Central memory CD8-positive, alpha-beta T cell (primary cell): ENCODE results near the gene HPS6.

Source experiments
- ATAC-seq: fragments of 150-1000 bp; cut with Tn5 transposase; replicated peaks from 2 replicates; pipeline ENCODE4 v1.10.0; 2022; ENCODE audit warnings: mild to moderate bottlenecking, moderate FRiP score, moderate number of reproducible peaks; ENCODE audit not compliant: poor library complexity, severe bottlenecking; ENCODE audit errors: extremely low read depth
- DNase-seq, 2 donors: peaks; one replicate each; pipeline ENCODE4 v3.0.0; 2021; ENCODE audit warnings: low spot score in 2 of 2
- H3K27ac Mint-ChIP-seq: one replicate; pipeline ENCODE4 v1.8.0; 2022; ENCODE audit warnings: low read depth, mild to moderate bottlenecking, moderate library complexity, mixed read lengths
- H3K27me3 Mint-ChIP-seq: one replicate; pipeline ENCODE4 v1.8.0; 2022; ENCODE audit warnings: mixed read lengths
- H3K36me3 Mint-ChIP-seq: one replicate; pipeline ENCODE4 v1.8.0; 2022; ENCODE audit warnings: mild to moderate bottlenecking, moderate library complexity, mixed read lengths; ENCODE audit not compliant: insufficient read depth
- H3K4me1 Mint-ChIP-seq: one replicate; pipeline ENCODE4 v1.8.0; 2022; ENCODE audit warnings: mixed read lengths
- H3K4me3 Mint-ChIP-seq: one replicate; pipeline ENCODE4 v1.8.0; 2022; ENCODE audit warnings: mild to moderate bottlenecking, moderate library complexity, mixed read lengths
- H3K9me3 Mint-ChIP-seq: one replicate; pipeline ENCODE4 v1.8.0; 2022; ENCODE audit warnings: mixed read lengths

The HPS6 gene

DNA sequence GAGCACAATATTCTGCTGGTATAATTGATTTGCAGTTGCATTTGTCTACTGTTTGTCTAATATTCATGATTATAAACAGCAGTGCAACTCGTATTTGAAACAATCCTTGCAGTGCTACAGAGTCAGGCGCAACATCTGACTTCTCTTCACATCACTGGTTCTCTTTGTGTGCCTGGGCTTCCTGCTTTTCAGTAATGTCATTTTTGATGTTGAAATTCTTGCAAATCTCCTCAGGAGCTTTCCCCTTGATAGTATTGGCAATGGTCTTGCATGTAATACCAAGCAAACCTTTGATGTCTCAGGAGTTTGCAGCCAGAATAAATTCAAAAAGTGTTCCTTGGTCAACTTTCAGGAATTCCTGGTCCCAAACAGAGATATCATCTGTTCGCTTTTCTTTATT is 20.2 kb downstream of the HPS6 start:
- Mint-ChIP-seq H3K27ac (no peak overlapping the region), H3K27me3 (no peaks in the 10 kb centered on the region), H3K4me1 (no peaks in the 10 kb centered on the region), H3K9me3 (no peaks in the 10 kb centered on the region), H3K4me3 (no peak overlapping the region), H3K36me3 (peaks cover 2% of the 10 kb centered on the region)
- DNase-seq (no peak), ATAC-seq (no peak)

DNA sequence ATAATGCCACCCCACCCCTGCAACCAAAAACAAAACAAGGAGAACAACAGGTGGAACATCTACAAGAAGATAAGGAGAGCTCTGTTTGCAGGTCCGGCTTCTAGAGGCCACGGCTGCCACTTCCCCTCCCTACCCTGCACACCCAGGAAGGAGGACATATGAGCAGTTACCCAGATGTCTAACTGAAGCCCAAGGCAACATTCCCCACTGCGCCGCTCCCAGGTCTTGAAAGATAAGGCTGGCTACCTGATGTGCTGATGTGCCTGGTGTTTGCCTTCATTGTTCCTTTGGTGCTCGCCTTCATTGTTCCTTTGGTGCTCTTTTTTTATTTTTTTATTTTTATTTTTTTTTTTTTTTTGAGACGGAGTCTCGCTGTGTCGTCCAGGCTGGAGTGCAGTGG is 21.0 kb downstream of the HPS6 start:
- H3K9me3 Mint-ChIP-seq, result no peaks in the 10 kb centered on the region
- ATAC-seq (no peak), DNase-seq (no peak)
- H3K27ac Mint-ChIP-seq, result no peak overlapping the region
- H3K27me3 Mint-ChIP-seq, result no peaks in the 10 kb centered on the region
- no peaks in the 10 kb centered on the region for H3K4me1 Mint-ChIP-seq
- no peak overlapping the region for H3K4me3 Mint-ChIP-seq
- H3K36me3 Mint-ChIP-seq, result peaks cover 2% of the 10 kb centered on the region

- Mint-ChIP-seq H3K4me1 (no peaks in the 10 kb centered on the region), H3K4me3 (no peak overlapping the region), H3K27me3 (no peaks in the 10 kb centered on the region), H3K9me3 (no peaks in the 10 kb centered on the region), H3K36me3 (no peaks in the 10 kb centered on the region), H3K27ac (peak overlapping the region; percentile 68)
- ATAC-seq, result no peak
- no peak for DNase-seq
Observed at GRCh38 chr10:102090772-102091171, 25.6 kb downstream of the HPS6 start.

- ATAC-seq (no peak), DNase-seq (no peak)
- no peaks in the 10 kb centered on the region for H3K9me3 Mint-ChIP-seq
- H3K27me3 Mint-ChIP-seq, result no peaks in the 10 kb centered on the region
- peaks cover 8% of the 10 kb centered on the region for H3K36me3 Mint-ChIP-seq
- H3K4me3 Mint-ChIP-seq, result no peak overlapping the region
- no peak overlapping the region for H3K27ac Mint-ChIP-seq
- H3K4me1 Mint-ChIP-seq, result no peaks in the 10 kb centered on the region
Observed at GRCh38 chr10:102096449-102096848, 31.3 kb downstream of the HPS6 start.

GRCh38 chr10:102101152-102101551 is 36.0 kb downstream of the HPS6 start:
- Mint-ChIP-seq H3K4me3 (no peak overlapping the region), H3K27me3 (no peaks in the 10 kb centered on the region)

DNA sequence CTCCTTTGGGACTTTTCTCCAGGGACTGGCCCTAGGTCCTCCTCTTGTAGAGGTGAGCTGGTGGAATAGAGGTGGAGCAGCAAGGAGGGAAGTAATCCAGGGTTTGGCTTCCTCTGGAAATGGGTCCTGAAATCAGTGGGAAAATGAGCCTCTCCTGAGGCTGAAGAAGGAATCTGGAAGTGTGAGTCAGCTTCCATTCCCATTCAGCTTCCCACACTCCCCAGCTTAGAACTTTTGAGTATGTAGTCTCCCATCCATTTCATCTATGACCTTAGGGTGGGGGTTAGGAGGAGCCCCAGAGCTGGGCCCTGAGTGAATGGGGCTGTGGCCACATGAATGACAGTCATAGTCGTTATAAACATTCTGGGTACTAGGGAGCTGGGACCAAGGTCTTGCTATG is 37.3 kb downstream of the HPS6 start:
- Mint-ChIP-seq H3K27me3 (no peaks in the 10 kb centered on the region), H3K4me1 (peaks cover 10% of the 10 kb centered on the region), H3K36me3 (peaks cover 18% of the 10 kb centered on the region), H3K27ac (no peak overlapping the region), H3K9me3 (no peaks in the 10 kb centered on the region), H3K4me3 (no peak overlapping the region)
- DNase-seq (no peak), ATAC-seq (no peak)

More at GRCh38 chr10:102101152-102101551, 36.0 kb downstream of the HPS6 start:
- DNase-seq, result no peak
- no peak overlapping the region for H3K27ac Mint-ChIP-seq
- peaks cover 15% of the 10 kb centered on the region for H3K36me3 Mint-ChIP-seq
- no peak for ATAC-seq
- H3K9me3 Mint-ChIP-seq, result no peaks in the 10 kb centered on the region
- peaks cover 10% of the 10 kb centered on the region for H3K4me1 Mint-ChIP-seq

- H3K36me3 Mint-ChIP-seq, result peaks cover 37% of the 10 kb centered on the region
- H3K27me3 Mint-ChIP-seq, result no peaks in the 10 kb centered on the region
- peaks cover 33% of the 10 kb centered on the region for H3K4me1 Mint-ChIP-seq
- H3K9me3 Mint-ChIP-seq, result no peaks in the 10 kb centered on the region
- no peak overlapping the region for H3K4me3 Mint-ChIP-seq
- DNase-seq (no peak), ATAC-seq (no peak)
- H3K27ac Mint-ChIP-seq, result peak overlapping the region; percentile 55
Observed at GRCh38 chr10:102106998-102107397, 41.8 kb downstream of the HPS6 start.

DNA sequence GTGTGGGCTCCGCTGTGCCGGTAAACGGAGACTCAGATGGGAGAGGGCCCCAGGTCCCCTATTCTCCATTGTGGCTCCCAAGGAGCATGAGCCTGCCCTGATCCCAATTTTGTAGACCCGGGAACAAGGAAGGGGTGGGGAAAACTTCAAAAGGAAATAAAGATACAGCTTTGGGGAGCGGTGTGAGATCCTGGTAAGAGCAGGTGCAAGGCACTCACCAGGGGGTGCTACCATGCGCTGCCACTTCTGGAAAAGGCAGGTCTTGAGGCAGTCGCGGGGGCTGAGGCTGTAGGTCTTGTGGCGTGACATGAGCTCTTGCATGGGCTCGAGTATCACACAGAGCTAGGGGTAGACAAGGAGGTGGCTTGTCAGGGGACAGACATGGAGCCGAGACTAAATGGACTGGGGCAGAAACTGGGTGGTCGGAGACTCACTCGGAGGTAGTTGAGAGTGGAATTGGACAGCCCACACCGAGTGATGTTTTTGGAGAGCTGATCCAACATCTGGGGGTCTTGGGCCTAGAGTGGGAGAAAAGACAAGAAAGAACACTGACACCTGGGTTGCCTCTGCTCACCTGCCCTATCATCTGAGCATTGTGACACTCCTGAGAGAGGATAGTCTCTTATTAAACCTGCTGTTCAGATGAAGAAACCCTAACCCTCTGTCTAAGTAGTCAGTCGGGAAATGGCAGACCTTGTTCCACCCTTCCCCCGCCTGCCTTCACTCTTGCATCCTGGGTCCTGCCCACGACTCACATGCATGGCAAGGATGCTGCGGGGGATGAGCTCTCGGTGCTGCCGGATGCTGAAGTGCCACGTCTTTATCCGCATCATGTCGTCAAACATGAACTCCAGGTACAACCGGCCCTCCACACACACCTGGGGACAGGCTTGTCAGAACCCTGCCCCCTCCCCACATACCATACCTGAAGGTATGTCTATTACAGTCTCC is 44.3 kb downstream of the HPS6 start:
- H3K4me1 Mint-ChIP-seq, result peaks cover 50% of the 10 kb centered on the region
- ATAC-seq, result no peak
- peaks cover 37% of the 10 kb centered on the region for H3K36me3 Mint-ChIP-seq
- no peaks in the 10 kb centered on the region for H3K27me3 Mint-ChIP-seq
- H3K27ac Mint-ChIP-seq, result no peak overlapping the region
- H3K4me3 Mint-ChIP-seq, result no peak overlapping the region
- no peaks in the 10 kb centered on the region for H3K9me3 Mint-ChIP-seq
- no peak for DNase-seq

DNA sequence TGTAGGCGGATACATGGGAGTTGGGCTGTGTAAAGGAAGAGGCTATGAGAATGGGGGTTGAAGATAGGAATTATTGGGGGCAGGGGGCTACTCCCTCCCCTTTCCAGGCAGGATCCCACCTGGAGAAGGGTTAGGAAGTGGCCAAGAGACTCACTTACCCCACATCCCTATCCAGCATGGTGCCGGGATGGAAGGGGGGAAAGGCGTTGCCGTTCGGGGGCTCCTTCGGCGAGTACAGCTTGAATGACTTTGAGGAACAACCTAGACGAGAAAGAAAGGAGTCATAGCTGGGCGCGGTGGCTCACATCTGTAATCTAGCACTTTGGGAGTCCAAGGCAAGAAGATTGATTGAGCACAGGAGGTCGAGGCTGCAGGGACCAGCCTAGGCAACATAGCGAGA is 46.1 kb downstream of the HPS6 start:
- H3K27me3 Mint-ChIP-seq, result no peaks in the 10 kb centered on the region
- H3K36me3 Mint-ChIP-seq, result peaks cover 36% of the 10 kb centered on the region
- H3K4me3 Mint-ChIP-seq, result no peak overlapping the region
- ATAC-seq (no peak), DNase-seq (no peak)
- H3K4me1 Mint-ChIP-seq, result peaks cover 56% of the 10 kb centered on the region
- H3K9me3 Mint-ChIP-seq, result no peaks in the 10 kb centered on the region
- H3K27ac Mint-ChIP-seq, result no peak overlapping the region

- DNase-seq (no peak), ATAC-seq (no peak)
- H3K27ac Mint-ChIP-seq, result no peak overlapping the region
- peak overlapping the region; percentile 7 for H3K4me3 Mint-ChIP-seq
- H3K9me3 Mint-ChIP-seq, result no peaks in the 10 kb centered on the region
- H3K4me1 Mint-ChIP-seq, result peaks cover 66% of the 10 kb centered on the region
- H3K36me3 Mint-ChIP-seq, result peaks cover 34% of the 10 kb centered on the region
- no peaks in the 10 kb centered on the region for H3K27me3 Mint-ChIP-seq
Observed at GRCh38 chr10:102112210-102112817, 47.2 kb downstream of the HPS6 start.

GRCh38 chr10:102113261-102113955 is 48.3 kb downstream of the HPS6 start:
- Mint-ChIP-seq H3K36me3 (peaks cover 33% of the 10 kb centered on the region), H3K4me1 (peaks cover 74% of the 10 kb centered on the region)

DNA sequence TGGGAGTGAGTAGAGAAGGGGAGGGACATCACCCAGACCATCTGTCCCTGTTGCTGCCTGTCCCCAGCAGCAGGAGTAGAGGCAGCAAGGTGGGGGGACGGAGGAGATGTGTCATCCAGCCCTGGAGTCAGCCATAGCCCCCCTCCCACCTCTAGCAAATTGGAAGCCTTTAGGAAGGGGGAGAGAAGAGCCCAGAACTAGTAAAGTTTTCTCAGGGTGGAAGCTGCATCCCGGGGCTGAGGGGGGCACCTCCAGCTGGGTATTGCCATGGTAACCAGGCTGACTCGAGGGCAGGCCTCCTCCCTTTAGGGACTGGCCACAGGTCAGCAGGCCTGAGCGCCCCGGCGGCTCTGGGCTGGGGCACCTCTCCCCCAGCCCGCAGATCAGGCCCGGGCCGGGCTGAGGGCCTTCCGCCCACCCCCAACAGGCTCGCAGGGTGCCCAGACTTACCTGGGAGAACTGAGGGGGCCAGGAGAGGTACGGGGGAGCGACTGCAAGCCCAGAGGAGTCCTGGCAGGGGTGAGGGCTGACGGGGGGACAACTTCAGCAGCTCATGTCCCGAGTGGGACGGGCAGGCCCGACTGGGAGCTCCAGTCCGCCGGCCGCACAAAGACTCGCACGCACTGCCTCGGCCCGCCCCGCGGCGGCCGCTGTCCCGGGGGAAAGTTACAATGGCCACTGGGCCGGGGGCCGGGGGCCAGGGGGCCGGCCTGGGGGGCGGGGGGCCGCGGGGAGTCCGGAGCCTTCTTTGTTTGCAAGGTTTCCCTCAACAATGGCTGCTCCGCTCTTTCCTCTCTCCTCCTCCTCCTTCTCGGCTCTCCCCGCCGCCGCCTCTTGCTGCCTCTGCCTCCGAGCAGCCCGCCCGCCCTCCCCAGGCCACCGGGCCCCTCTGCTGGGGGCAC is 49.1 kb downstream of the HPS6 start:
- peaks cover 74% of the 10 kb centered on the region for H3K4me1 Mint-ChIP-seq
- peak overlapping the region; percentile 89 for H3K27ac Mint-ChIP-seq
- peaks cover 28% of the 10 kb centered on the region for H3K36me3 Mint-ChIP-seq
- peak overlapping the region; percentile 91 for H3K4me3 Mint-ChIP-seq
- no peaks in the 10 kb centered on the region for H3K9me3 Mint-ChIP-seq
- DNase-seq (no peak), ATAC-seq (peak; percentile 16)
- H3K27me3 Mint-ChIP-seq, result no peaks in the 10 kb centered on the region

More at GRCh38 chr10:102113261-102113955, 48.3 kb downstream of the HPS6 start:
- H3K4me3 Mint-ChIP-seq, result peak overlapping the region; percentile 91
- no peaks in the 10 kb centered on the region for H3K27me3 Mint-ChIP-seq
- peak overlapping the region; percentile 89 for H3K27ac Mint-ChIP-seq
- no peak for ATAC-seq
- no peaks in the 10 kb centered on the region for H3K9me3 Mint-ChIP-seq
- DNase-seq, result no peak
